PC-9 (cell line): ENCODE measurements around the gene TMEM119.

Experiments
- CTCF ChIP-seq: fragments of 200-600 bp; sonication (generic); conservative IDR thresholded peaks from 2 replicates; pipeline ENCODE4 v1.6.1; 2017; ENCODE audit warnings: mixed run types, antibody characterized with exemption, mild to moderate bottlenecking, moderate library complexity
- EZH2 ChIP-seq: fragments of 200-600 bp; sonication (generic); IDR thresholded peaks from 2 replicates; pipeline ENCODE4 v1.8.0; 2017; ENCODE audit warnings: antibody characterized with exemption, low read depth

- TF ChIP-seq EZH2 (no peak), CTCF (no peak)
These were observed 2.8 kb upstream of the TMEM119 start for GRCh38 chr12:108600702-108601007.
